ENCODE results near the gene QSOX1.

GRCh38 chr1:180144659-180145357 lies 9.9 kb upstream of the QSOX1 start:
- TF ChIP-seq, protein P1, sequence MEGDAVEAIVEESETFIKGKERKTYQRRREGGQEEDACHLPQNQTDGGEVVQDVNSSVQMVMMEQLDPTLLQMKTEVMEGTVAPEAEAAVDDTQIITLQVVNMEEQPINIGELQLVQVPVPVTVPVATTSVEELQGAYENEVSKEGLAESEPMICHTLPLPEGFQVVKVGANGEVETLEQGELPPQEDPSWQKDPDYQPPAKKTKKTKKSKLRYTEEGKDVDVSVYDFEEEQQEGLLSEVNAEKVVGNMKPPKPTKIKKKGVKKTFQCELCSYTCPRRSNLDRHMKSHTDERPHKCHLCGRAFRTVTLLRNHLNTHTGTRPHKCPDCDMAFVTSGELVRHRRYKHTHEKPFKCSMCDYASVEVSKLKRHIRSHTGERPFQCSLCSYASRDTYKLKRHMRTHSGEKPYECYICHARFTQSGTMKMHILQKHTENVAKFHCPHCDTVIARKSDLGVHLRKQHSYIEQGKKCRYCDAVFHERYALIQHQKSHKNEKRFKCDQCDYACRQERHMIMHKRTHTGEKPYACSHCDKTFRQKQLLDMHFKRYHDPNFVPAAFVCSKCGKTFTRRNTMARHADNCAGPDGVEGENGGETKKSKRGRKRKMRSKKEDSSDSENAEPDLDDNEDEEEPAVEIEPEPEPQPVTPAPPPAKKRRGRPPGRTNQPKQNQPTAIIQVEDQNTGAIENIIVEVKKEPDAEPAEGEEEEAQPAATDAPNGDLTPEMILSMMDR (IDR thresholded peaks at IDR 0.05): no peak
- no peak for TF ChIP-seq POLR2A (IDR thresholded peaks at IDR 0.05)
